Keratinocyte (primary cell): ENCODE results near the gene DOCK1. TPM values are rescaled to one million over a fixed set of nuclear protein-coding genes. Genes with fewer than 3 reads are reported as not detected.

ENCODE experiments used
- DNase-seq: peaks from one replicate; pipeline ENCODE4 v3.0.0-alpha.2; 2011; ENCODE audit warnings: low read depth, missing footprints, low spot score
- FAIRE-seq: peaks from 2 replicates; lab custom pipeline; 2011; peaks lifted over from hg19 to GRCh38; lab: Jason Lieb, UNC
- H2AFZ ChIP-seq: 2 replicates; pipeline ENCODE4 v1.6.0; 2012; ENCODE audit warnings: low read length, control low read depth, inconsistent platforms; ENCODE audit not compliant: control insufficient read depth
- H3K27ac ChIP-seq: 2 replicates; pipeline ENCODE4 v1.5.1; 2011; ENCODE audit warnings: low read length; ENCODE audit not compliant: control insufficient read depth, insufficient read depth
- H3K27me3 ChIP-seq: 3 replicates; pipeline ENCODE4 v1.6.0; 2011; ENCODE audit warnings: low read length; ENCODE audit not compliant: control insufficient read depth, insufficient read depth; ENCODE audit errors: extremely low read depth
- H3K36me3 ChIP-seq, 2 experiments: 2 replicates in 1 of 2; 3 replicates in 1 of 2; pipeline ENCODE4 v1.5.1; 2011; ENCODE audit warnings: low read length in 2 of 2, mild to moderate bottlenecking in 1 of 2; ENCODE audit not compliant: control insufficient read depth in 2 of 2, insufficient read depth in 2 of 2; ENCODE audit errors: extremely low read depth in 1 of 2
- H3K4me1 ChIP-seq: 3 replicates; pipeline ENCODE4 v1.5.1; 2011; ENCODE audit warnings: low read length; ENCODE audit not compliant: control insufficient read depth, insufficient read depth; ENCODE audit errors: extremely low read depth
- H3K4me2 ChIP-seq: 3 replicates; pipeline ENCODE4 v1.6.0; 2011; ENCODE audit warnings: low read depth, low read length; ENCODE audit not compliant: control insufficient read depth, insufficient read depth; ENCODE audit errors: extremely low read depth
- H3K4me3 ChIP-seq, 3 experiments: fragments of 200-600 bp in 1 of 3; sonication (generic) in 1 of 3; 2 replicates in 2 of 3; 3 replicates in 1 of 3; pipeline ENCODE4 v1.5.1; 2011 to 2016; ENCODE audit warnings: low read length in 3 of 3, mild to moderate bottlenecking in 3 of 3, control low read depth in 2 of 3, inconsistent platforms in 1 of 3, low read depth in 1 of 3, mixed read lengths in 1 of 3, mixed run types in 1 of 3, moderate library complexity in 1 of 3; ENCODE audit not compliant: control insufficient read depth in 2 of 3, insufficient read depth in 2 of 3; ENCODE audit errors: extremely low read depth in 1 of 3
- H3K79me2 ChIP-seq: 2 replicates; pipeline ENCODE4 v1.6.0; 2012; ENCODE audit warnings: low read length; ENCODE audit not compliant: control insufficient read depth, insufficient read depth
- H3K9ac ChIP-seq: 3 replicates; pipeline ENCODE4 v1.6.0; 2011; ENCODE audit warnings: low read length; ENCODE audit not compliant: control insufficient read depth, insufficient read depth; ENCODE audit errors: extremely low read depth
- H3K9me1 ChIP-seq: 3 replicates; pipeline ENCODE4 v1.6.0; 2011; ENCODE audit warnings: low read length; ENCODE audit not compliant: control insufficient read depth, insufficient read depth; ENCODE audit errors: extremely low read depth
- H3K9me3 ChIP-seq: 2 replicates; pipeline ENCODE4 v1.5.1; 2012; ENCODE audit warnings: low read depth, low read length; ENCODE audit not compliant: control insufficient read depth
- H4K20me1 ChIP-seq: 3 replicates; pipeline ENCODE4 v1.6.0; 2011; ENCODE audit warnings: low read length; ENCODE audit not compliant: control insufficient read depth, insufficient read depth; ENCODE audit errors: extremely low read depth
- EZH2 ChIP-seq: IDR thresholded peaks from one replicate; pipeline ENCODE4 v1.6.1; 2012; ENCODE audit warnings: inconsistent platforms, mild to moderate bottlenecking, low read length, moderate library complexity
- dilution Hi-C: fragments of 300-500 bp; cut with MboI; formaldehyde crosslinking; loops from one replicate; pipeline ENCODE4 v1.7.0; 2020; ENCODE audit warnings: low sequenced_read_pairs; ENCODE audit not compliant: extremely low pct_ligation_motif_present
- polyA plus RNA-seq, 5 experiments: library from polyadenylated mRNA; depleted of rRNA in 3 of 5; stranded (reverse) in 3 of 5; stranded (forward) in 1 of 5; unstranded in 1 of 5; fragments of >200 nt; gene quantifications; 1 replicate in 1 of 5; 2 replicates in 3 of 5; 3 replicates in 1 of 5; pipeline versions ENCODE4 v1.2.1 to v1.2.3, GENCODE V29; 2011 to 2012; ENCODE audit warnings: missing spikeins in 2 of 5, low read depth in 1 of 5, low replicate concordance in 1 of 5
- TF ChIP-seq, protein P1 (sequence below), 3 experiments: IDR thresholded peaks in 1 of 3; conservative IDR thresholded peaks in 1 of 3; optimal IDR thresholded peaks in 1 of 3; 2 replicates in 2 of 3; 3 replicates in 1 of 3; pipeline versions ENCODE3 to v1.5.1; 2011; ENCODE audit warnings: low read length in 3 of 3, mild to moderate bottlenecking in 3 of 3, moderate library complexity in 2 of 3, control low read depth in 1 of 3, inconsistent platforms in 1 of 3; ENCODE audit not compliant: insufficient read depth in 2 of 3; ENCODE audit errors: extremely low read depth in 1 of 3

Gene DOCK1
- polyA plus RNA-seq, 1 donor (not counting 4 experiments of a cell fraction or from before 2014, with no cell fraction given): 15.7 TPM

GRCh38 chr10:126893841-126894240, 11.4 kb upstream of the DOCK1 start:
- FAIRE-seq (no peak), DNase-seq (no peak)
- Histone ChIP-seq H3K27me3 (no peaks in the 10 kb centered on the region), H3K9me3 (no peaks in the 10 kb centered on the region), H3K4me2 (no peak overlapping the region), H3K9ac (no peak overlapping the region), H3K36me3 (no peaks in the 10 kb centered on the region), H4K20me1 (no peaks in the 10 kb centered on the region), H3K9me1 (no peaks in the 10 kb centered on the region), H3K4me1 (peaks cover 2% of the 10 kb centered on the region), H2AFZ (no peak overlapping the region), H3K27ac (no peak overlapping the region), H3K79me2 (no peaks in the 10 kb centered on the region), H3K4me3 (no peak overlapping the region)
- dilution Hi-C loops: no loop called here
- TF ChIP-seq EZH2: no peak
- TF ChIP-seq, protein P1, sequence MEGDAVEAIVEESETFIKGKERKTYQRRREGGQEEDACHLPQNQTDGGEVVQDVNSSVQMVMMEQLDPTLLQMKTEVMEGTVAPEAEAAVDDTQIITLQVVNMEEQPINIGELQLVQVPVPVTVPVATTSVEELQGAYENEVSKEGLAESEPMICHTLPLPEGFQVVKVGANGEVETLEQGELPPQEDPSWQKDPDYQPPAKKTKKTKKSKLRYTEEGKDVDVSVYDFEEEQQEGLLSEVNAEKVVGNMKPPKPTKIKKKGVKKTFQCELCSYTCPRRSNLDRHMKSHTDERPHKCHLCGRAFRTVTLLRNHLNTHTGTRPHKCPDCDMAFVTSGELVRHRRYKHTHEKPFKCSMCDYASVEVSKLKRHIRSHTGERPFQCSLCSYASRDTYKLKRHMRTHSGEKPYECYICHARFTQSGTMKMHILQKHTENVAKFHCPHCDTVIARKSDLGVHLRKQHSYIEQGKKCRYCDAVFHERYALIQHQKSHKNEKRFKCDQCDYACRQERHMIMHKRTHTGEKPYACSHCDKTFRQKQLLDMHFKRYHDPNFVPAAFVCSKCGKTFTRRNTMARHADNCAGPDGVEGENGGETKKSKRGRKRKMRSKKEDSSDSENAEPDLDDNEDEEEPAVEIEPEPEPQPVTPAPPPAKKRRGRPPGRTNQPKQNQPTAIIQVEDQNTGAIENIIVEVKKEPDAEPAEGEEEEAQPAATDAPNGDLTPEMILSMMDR (optimal IDR thresholded peaks at IDR 0.05 in 1 of 3, IDR thresholded peaks at IDR 0.05 in 1 of 3, conservative IDR thresholded peaks at IDR 0.05 in 1 of 3; ENCODE audit: extremely low read depth in 1 of 3, insufficient read depth in 2 of 3, low read length in 3 of 3): no peak

- no peaks in the 10 kb centered on the region for H3K36me3 ChIP-seq
- no peaks in the 10 kb centered on the region for H3K9me1 ChIP-seq
- H3K4me2 ChIP-seq: no peak overlapping the region
- no peaks in the 10 kb centered on the region for H4K20me1 ChIP-seq
- no peaks in the 10 kb centered on the region for H3K9me3 ChIP-seq
- FAIRE-seq (no peak), DNase-seq (no peak)
- no peak overlapping the region for H3K4me3 ChIP-seq
- H3K4me1 ChIP-seq: no peaks in the 10 kb centered on the region
- H3K27ac ChIP-seq: no peak overlapping the region
- TF ChIP-seq EZH2: no peak
- TF ChIP-seq, protein P1 (optimal IDR thresholded peaks at IDR 0.05 in 1 of 3, IDR thresholded peaks at IDR 0.05 in 1 of 3, conservative IDR thresholded peaks at IDR 0.05 in 1 of 3; ENCODE audit: extremely low read depth in 1 of 3, insufficient read depth in 2 of 3, low read length in 3 of 3): no peak
- dilution Hi-C loops: no loop called here
- H3K79me2 ChIP-seq: no peaks in the 10 kb centered on the region
- no peak overlapping the region for H3K9ac ChIP-seq
- no peak overlapping the region for H2AFZ ChIP-seq
- no peaks in the 10 kb centered on the region for H3K27me3 ChIP-seq
Measured at GRCh38 chr10:126895214-126895781, 9.9 kb upstream of the DOCK1 start.
